H1 (cell line): Measurements from ENCODE around the gene FAT2.

Experiments
- ATF2 ChIP-seq: IDR thresholded peaks from 2 replicates; pipeline ENCODE4 v1.6.1; 2012; ENCODE audit warnings: low read length, inconsistent platforms
- HDAC2 ChIP-seq, 2 experiments: fragments of 300-600 bp in 1 of 2; sonication (generic) in 1 of 2; IDR thresholded peaks; 2 replicates each; pipeline ENCODE4 v1.6.1; 2011 to 2012; ENCODE audit warnings: low read depth in 2 of 2, low read length in 2 of 2, mild to moderate bottlenecking in 2 of 2, moderate library complexity in 2 of 2, borderline replicate concordance in 1 of 2, inconsistent platforms in 1 of 2
- JUN ChIP-seq: IDR thresholded peaks from 2 replicates; pipeline ENCODE4 v1.6.1; 2011; ENCODE audit warnings: low read depth, mild to moderate bottlenecking, improper control_type of control experiment, low read length
- POLR2A ChIP-seq, 2 experiments: IDR thresholded peaks; 1 replicate in 1 of 2; 2 replicates in 1 of 2; pipeline ENCODE4 v1.6.1; 2011; ENCODE audit warnings: low read depth in 2 of 2, low read length in 2 of 2, mild to moderate bottlenecking in 2 of 2; ENCODE audit errors: control extremely low read depth in 1 of 2
- TAF1 ChIP-seq: IDR thresholded peaks from 2 replicates; pipeline ENCODE4 v1.6.1; 2011; ENCODE audit warnings: mild to moderate bottlenecking, low read depth, low read length
- TF ChIP-seq, protein P1 (sequence below), 3 experiments: IDR thresholded peaks; 1 replicate in 2 of 3; 2 replicates in 1 of 3; pipeline versions ENCODE4 v1.5.1 to v1.6.1; 2011; ENCODE audit warnings: low read length in 3 of 3, mild to moderate bottlenecking in 3 of 3, inconsistent platforms in 2 of 3, low read depth in 1 of 3, moderate library complexity in 1 of 3; ENCODE audit not compliant: insufficient read depth in 1 of 3; ENCODE audit errors: control extremely low read depth in 1 of 3

GRCh38 chr5:151580858-151581257, 10.3 kb downstream of the FAT2 start:
- TF ChIP-seq POLR2A (IDR thresholded peaks at IDR 0.05; ENCODE audit: control extremely low read depth in 1 of 2, low read depth in 2 of 2, low read length in 2 of 2), result no peak
- TF ChIP-seq ATF2, result no peak
- no peak for TF ChIP-seq JUN
- TF ChIP-seq, protein P1, sequence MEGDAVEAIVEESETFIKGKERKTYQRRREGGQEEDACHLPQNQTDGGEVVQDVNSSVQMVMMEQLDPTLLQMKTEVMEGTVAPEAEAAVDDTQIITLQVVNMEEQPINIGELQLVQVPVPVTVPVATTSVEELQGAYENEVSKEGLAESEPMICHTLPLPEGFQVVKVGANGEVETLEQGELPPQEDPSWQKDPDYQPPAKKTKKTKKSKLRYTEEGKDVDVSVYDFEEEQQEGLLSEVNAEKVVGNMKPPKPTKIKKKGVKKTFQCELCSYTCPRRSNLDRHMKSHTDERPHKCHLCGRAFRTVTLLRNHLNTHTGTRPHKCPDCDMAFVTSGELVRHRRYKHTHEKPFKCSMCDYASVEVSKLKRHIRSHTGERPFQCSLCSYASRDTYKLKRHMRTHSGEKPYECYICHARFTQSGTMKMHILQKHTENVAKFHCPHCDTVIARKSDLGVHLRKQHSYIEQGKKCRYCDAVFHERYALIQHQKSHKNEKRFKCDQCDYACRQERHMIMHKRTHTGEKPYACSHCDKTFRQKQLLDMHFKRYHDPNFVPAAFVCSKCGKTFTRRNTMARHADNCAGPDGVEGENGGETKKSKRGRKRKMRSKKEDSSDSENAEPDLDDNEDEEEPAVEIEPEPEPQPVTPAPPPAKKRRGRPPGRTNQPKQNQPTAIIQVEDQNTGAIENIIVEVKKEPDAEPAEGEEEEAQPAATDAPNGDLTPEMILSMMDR (IDR thresholded peaks at IDR 0.05; ENCODE audit: control extremely low read depth in 1 of 3, insufficient read depth in 1 of 3, low read depth in 1 of 3, low read length in 3 of 3), result 0 out of 4 replicates have a peak, but pooled peaks of 1 of the 3 experiments have one; percentile 3
- no peak for TF ChIP-seq TAF1
- TF ChIP-seq HDAC2 (IDR thresholded peaks at IDR 0.05; ENCODE audit: borderline replicate concordance in 1 of 2, low read depth in 2 of 2, low read length in 2 of 2), result no peak
